Stimulated activated CD8-positive, alpha-beta memory T cell treated with anti-CD3 and anti-CD28 coated beads, Interleukin-7, amount 100 ng/mL, for 48 hours (primary cell): ENCODE results near the gene A2ML1.
"Not testable (repeated sequence)": the region's sequence is repeated elsewhere in the genome, so short reads cannot be mapped to it uniquely, and the experiment has no call there.

Experiments
- DNase-seq, 2 donors: peaks; one replicate each; pipeline ENCODE4 v3.0.0-alpha.2; 2020; ENCODE audit warnings: low read depth in 1 of 2; ENCODE audit errors: extremely low read depth in 1 of 2

Gene A2ML1

DNA sequence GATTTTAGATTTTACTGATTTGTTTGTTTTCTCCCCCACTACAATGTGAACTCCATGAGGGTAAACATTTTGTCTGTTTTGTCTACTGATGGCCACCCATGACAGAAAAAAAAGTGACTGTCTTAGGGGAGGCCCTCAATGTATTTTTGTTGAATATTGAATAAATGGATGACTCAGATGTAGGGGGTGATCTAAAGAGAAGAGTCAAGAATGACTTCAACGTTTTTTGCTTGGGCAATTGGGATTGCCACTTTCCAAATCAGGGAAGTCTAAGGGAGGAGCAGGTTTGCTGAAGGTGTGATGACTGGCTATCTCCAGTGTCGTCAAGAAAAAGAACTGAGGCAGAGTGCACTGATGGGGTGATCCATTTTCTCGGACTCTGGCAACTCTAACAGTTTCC lies 81.2 kb downstream of the A2ML1 start:
- DNase-seq, result no peak

DNA sequence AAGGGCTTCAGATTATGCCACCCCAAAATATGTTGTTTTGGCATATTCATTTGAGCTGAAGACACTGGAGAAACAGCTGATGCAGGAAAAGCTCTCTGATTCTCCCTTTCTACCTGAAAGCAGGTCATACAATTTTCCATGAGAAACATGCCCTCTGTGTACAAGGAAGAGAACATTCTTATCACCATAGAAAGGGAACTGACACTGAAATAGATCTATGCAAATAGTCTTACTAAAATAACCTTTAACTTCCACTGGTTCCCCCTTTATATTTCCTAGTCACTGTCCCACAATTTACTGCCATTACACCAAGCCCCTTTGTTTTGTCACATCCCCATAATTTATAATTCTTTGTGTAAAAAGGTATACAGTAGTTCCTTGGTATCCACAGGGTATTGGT lies 82.2 kb downstream of the A2ML1 start:
- no peak for DNase-seq

DNA sequence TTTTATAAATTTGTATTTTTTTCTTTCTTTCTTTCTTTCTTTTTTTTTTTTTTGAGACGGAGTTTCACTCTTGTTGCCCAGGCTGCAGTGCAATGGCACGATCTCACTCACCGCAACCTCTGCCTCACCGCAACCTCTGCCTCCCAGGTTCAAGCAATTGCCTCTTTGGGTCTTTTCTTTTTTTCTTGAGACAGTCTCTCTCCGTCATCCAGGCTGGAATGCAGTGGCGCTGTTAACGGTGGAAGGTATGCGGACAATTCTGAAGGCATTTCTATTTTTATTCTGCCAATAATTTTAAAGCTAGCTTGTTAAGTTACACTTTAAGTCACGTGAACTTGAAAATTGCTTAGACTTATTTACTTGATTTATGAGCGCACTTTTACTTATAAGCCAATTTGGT lies 83.1 kb downstream of the A2ML1 start:
- no peak for DNase-seq

DNA sequence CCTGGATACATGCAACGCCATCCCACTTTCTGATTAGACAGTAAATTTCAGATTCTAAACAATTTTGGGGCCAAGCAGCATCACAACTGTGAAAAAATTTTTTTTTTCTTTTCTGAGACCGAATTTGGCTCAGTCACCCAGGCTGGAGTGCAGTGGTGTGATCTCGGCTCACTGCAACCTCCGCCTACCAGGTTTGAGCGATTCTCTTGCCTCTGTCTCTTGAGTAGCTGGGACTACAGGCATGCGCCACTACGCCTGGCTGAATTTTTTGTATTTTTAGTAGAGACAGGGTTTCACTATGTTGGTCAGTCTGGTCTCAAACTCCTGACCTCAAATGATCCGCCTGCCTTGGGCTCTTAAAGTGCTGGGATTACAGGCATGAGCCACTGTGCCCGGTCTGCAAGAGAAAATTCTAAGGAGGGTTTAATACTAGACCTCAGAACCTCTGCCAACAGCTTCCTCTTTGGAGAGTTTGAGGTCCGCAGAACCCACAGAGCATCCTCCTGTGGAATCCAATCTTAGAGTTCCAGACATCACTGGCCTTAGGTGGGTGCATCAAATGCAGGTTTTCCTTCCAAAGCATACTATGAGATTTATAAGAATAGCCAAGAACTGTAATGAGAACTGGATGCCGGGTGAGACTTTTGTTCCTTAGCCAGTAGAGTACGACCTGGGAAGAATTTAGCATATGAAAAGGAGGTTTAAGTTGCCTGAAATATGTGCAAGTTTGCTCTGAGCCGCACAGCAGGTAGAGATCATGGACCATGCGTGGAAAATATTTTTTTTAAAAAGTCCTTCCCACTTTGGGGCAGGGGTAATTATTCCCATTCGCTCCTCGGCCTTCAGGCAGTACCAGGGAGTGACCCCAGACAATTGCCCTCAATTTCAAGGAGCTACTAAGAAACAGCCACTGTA lies 84.1 kb downstream of the A2ML1 start:
- no peak for DNase-seq

DNA sequence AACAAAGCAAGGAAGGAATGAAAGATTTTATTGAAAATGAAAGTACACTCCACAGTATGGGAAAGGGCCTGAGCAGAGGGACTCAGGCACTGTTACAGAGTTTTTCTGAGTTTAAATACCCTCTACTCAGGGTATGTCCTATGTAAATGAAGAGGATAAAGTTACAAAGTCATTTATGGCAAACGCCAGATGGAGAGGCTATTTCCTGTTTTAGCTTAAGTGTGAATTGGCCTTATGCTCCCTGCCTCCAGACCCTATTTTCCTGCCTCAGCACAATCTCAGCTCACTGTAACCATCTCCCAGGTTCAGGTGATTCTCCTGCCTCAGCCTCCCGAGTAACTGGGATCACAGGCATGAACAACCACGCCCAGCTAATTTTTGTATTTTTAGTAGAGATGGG lies 85.1 kb downstream of the A2ML1 start:
- no peak for DNase-seq

DNA sequence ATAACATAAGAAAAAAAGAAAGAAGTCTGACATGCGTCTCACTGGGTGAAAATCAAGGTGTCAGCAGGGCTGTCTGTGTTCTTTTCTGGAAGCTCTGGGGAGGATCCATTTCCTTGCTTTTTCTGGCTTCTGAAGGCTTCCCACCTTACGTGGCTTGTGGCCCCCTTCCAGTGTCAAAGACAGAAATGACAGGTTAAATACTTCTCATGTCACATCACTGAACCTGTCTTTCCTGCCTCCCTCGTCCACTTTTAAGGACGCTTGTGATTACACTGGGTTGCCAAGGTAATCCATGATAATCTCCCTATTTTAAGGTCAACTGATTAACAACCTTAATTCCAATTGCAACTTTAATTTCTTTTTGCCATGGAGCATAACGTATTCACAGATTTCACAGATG lies 87.3 kb downstream of the A2ML1 start:
- no peak for DNase-seq

DNA sequence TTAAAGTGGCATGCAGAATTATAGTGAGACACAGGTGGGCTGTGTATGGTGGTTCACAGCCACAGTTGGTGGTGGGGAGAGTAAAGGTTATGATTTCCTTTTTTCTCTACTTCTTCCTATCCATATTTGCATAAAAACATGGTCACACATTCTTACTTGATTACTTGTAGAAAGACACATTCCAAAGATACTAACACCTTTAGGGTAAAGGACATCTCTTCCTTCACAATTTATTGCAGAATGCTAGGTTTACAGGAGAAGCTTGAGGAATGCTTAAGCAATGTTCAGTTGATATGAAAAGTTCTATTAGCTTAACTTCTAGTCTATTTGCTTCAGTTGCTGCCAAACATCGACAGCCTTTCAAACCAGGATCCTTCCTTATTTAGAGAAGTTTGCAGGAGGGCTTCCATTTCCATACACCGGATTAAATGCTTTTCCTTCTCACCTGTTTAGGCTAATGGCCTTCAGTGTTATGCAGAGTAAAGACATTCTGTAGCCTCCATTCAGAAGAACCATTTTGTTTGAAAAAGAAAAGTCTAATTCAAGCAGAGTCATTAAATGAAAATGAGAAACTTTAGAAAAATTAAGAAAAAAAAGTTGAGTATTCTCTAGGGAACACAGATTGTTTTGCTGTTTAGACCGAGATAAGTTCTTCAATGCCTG lies 89.3 kb downstream of the A2ML1 start:
- DNase-seq, result no peak

DNA sequence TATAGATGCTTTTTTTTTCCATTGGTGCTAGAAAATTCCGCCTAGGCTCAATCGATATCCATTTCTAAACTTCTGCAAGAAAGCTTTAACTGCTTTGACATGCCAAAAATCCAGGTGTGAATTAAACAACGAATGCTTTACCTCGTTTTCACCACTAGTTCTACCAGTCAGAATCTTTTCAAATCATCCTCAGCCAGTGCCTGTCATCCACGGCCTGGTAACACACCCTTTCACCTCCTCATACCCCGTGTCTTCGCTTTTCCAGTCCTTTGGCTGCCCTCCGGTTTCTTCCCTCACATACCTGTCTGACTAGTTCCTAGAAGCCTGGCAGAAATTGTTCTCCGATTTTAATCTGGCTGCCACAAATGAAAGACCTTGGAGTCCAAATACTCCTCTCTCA lies 90.5 kb downstream of the A2ML1 start:
- no peak for DNase-seq

DNA sequence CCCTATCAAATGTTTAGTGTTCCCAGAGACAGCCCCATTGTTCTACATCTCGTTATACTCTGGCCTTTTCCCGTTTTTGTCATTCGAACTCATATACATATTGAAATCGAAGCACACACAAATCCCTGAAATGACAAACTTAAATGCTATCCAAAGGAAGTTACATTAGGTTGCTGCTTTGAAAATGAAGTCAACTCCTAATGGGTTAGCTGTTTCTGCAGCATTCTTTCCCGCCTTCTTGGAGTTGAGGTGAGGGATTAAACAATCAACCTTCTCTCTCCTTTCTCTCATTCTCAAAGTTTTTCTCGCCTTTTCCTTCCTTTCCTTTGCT lies 91.2 kb downstream of the A2ML1 start:
- no peak for DNase-seq

DNA sequence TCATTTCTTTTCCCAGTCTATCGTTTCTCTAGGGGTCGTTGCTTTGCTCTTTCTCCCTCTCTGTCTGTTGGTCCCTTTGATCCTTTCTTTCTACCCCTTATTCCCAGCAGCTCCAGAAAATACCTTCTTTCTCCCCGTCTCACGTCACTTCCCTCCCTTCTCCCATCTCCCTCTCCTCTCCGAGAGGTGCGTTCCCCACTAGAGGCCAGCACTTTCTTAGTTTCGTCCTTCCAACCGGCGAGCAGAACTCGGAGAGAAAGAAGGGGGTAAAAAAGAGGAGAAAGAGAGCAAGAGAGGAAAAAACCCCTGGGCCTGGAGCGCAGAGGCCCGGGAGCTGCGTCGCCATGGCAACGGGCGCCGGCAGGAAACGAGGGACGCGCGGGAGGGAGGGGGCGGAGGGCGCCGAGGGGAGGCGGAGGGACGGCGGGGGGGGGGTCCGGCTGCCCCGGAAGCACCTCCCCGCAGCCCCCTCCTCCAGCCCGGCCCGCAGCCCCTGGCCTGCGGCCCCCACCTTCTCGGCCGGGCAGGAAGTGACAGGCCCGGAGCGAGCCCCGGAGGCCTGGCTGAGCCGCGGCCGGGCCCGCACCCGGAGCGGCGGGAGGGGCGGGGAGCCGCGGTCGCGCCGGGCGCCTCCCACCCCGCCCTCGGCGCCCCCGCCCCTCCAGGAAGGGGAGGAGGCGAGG lies 91.8 kb downstream of the A2ML1 start, which contains the start of gene PHC1:
Gene PHC1 (plus strand): TSS at position 477 of the 683 bp plus-strand sequence. CDS start 3,169 bp downstream, outside the sequence.
- DNase-seq, result peak; percentile 43 to 46

DNA sequence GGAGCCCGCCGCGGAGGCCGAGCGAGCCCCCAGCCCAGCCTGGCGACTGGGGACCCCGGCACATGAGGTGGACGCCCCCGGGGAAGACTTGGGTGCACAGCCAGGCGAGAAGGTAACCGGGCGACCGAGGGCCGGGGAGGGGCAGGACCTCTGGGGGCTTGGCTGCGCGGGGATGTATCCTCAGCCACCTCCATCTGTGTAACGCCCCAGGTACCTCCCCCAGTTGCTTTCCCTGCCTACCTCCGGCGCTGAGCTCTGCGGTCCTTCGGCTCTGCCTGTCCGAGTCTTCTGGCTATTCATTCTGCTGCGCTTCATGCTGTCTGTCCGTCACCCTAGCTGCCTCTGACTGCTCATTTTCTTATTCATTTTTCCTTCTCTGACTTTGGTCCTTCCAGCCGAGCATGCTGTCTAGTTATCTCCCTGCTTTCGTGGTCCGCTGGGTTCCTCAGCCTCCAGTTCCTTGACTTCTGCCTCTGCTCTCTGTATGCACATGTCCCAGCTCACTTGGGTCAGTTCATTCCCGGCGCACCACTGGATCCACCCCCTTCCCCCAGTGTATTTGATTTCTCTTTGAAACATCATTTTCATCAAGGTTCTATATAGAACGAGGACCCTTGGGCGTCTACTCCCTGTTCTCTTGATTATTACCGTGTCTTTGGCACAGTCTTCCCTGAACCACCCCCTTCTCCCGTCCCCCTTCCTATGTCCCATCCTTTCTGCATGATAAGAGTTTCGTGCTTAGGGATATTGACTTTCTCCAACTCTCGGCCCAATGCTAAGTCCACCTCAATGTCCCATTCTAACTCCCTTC lies 92.5 kb downstream of the A2ML1 start:
- peak; percentile 22 to 37 for DNase-seq

DNA sequence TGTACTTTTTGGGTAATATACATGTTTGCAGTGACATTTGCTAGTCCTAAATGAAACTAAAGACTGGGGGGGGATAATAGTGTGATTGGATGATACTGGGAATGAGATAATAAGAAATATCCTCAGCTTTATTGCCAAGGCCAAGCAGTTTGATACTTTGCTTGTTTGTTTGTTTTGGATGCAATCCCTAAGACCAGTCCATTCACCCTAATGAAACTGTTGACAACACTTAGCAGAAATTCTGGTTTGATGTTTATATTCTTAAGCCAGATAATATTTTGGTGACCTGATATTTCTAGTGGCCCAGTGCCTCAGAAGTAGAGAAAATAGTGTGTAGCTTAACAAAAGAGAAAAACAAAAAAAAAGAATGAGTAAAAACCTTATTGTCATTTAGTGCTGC lies 93.7 kb downstream of the A2ML1 start:
- no peak for DNase-seq

DNA sequence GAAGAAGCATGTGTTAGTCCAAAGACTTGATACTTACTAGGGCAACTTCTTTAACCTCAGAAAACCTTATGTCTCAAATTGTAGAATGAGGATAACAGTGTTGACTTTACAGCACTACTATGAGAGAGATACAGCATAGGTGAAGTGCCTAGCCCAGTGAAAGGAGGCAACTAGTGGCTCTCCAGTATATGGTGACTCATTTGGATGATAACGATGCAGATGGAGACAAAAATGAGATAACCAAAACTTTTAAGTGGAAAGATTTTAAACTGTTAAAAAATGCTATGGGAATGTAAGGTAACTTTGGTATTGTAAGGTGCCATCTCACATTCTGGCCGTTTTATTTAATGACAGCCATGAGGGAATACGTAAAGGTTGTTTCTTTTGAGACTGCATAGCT lies 94.6 kb downstream of the A2ML1 start:
- DNase-seq, result no peak

DNA sequence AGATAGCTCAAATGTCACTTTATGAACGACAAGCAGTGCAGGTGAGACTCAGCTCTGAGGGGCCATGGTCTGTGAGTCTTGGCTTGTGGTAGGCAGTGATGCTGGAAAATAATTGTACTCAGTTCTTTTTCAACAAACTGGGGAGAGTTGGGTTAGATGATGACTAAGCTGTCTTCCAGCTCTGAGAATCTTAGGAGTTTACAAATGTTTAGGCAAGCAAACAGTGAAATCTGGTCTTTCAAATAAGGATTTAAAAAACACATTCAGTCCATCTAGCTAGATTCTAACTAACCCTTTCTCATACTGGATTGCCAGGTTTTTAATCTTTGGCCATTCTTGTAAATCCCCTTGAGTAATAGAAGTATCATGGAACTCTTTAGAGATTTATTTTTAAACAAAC lies 95.3 kb downstream of the A2ML1 start:
- DNase-seq, result no peak

DNA sequence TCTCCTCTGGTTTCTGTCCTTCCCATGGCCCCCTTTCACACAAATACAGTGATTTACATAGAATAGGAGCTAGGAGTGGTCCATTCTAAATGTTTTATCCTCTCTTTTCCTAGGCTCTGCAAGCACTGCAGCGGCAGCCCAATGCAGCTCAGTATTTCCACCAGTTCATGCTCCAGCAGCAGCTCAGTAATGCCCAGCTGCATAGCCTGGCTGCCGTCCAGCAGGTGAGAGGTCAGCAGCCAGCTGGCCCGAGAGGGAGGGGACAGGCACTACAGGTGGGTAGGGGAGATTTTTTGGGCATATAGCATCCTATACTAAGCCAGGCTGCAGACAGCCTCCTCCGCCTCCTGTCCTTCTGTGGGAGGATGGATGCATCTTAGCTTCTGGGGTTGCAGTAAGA lies 97.2 kb downstream of the A2ML1 start:
- not testable (repeated sequence) for DNase-seq

DNA sequence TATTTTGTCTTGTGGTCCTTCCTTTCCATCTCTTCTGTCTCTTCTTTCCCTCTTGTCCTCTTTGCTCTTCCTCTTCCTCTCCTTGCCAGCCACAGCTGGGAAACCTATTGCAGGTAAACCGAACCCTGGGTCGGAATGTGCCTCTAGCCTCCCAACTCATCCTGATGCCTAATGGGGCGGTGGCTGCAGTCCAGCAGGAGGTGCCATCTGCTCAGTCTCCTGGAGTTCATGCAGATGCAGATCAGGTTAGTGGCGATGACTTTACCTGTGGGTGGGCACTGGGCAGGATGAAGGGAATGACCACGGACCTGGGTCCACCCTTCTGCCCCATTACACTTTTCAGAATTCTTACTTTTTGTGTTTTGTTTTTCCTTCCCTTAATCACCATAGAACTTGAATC lies 100.1 kb downstream of the A2ML1 start:
- DNase-seq, result no peak
